ENCODE measurements around the gene BET1L.
"Not testable (repeated sequence)": the region's sequence is repeated elsewhere in the genome, so short reads cannot be mapped to it uniquely, and the experiment has no call there.

Gene BET1L

DNA sequence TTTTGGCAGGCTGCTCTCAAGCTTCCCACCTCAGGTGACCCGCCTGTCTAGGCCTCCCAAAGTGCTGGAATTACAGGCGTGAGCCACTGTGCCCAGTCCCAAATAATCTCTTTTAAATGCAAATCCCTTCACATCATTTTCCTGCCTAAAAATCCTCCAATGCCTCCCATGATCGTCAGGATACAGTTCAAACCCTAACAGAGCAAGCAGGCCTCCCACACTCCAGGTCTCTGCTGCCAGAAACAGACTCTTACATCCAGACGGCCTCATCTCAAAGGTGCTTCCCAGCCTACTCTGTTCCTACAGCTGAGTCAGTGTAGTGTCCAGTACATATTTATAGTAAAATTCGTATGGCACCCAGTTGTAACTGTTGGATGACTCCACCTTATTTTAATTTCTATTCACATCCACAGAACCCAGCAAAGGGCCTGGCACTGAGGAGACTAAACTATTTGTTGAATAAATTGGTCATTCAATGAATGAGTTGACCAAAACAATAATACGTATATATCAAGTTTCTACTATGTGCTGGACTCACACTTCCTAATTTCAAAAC is 20.7 kb upstream of the BET1L start:
- DNase-seq (ENCODE audit: low read depth in 2 of 2): no peak

GRCh38 chr11:225734-226453 is 18.7 kb upstream of the BET1L start:
- DNase-seq (ENCODE audit: low read depth in 2 of 2): no peak

DNA sequence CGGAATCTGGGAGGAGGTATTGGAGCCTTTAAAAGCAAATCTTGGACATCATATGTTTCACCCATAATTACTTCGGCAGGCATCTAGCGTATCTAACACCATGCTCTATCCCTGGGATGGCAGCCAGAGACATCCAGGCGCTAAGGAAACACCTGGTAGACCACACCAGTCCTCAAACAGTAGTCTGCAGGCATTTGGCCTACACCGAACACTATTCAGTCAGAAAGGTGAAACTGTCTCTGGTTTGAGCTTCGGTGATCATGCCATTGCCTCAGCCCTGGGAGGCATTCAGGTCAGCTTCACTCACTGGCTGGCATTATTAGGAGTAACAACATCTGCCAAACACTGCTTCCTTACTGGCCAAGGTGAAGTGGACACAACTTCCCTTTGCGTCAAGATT is 17.2 kb upstream of the BET1L start:
- no peak for DNase-seq (ENCODE audit: low read depth in 2 of 2)

DNA sequence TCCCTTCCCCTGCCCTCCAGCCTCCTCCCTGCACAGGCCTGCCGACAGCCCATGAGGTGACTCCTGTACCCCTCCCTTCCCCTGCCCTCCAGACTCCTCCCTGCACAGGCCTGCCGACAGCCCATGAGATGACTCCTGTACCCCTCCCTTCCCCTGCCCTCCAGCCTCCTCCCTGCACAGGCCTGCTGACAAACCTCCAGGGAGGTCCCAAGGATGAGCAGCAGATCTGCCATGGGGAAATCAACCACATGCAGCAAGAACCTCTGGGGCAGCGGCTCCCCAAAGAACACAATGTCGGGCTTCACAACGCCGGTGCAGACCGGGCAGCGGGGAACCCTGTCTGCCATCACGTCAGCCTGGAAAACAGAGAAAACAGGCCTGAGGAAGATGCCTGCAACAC is 16.7 kb upstream of the BET1L start:
- no peak for DNase-seq (ENCODE audit: low read depth in 2 of 2)

GRCh38 chr11:223026-223789 is 16.0 kb upstream of the BET1L start:
- DNase-seq (ENCODE audit: low read depth in 2 of 2): no peak

GRCh38 chr11:221998-222789 is 15.0 kb upstream of the BET1L start:
- DNase-seq (ENCODE audit: low read depth in 2 of 2): no peak

- DNase-seq (ENCODE audit: low read depth in 2 of 2): no peak
These were observed 14.3 kb upstream of the BET1L start for GRCh38 chr11:221539-221938.

DNA sequence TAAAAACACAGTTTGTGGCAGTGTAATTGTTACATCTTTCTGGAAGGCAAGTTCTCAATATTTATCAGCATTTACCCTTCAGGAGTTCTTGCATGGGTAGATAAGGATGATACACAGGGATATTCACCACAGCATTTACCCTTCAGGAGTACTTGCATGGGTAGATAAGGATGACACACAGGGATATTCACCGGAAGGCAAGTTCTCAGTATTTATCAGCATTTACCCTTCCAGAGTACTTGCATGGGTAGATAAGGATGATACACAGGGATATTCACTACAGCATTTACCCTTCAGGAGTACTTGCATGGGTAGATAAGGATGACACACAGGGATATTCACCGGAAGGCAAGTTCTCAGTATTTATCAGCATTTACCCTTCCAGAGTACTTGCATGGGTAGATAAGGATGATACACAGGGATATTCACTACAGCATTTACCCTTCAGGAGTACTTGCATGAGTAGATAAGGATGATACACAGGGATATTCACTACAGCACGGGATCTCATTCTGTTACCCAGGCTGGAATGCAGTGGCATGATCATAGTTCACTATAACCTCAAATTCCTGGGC is 13.5 kb upstream of the BET1L start:
- DNase-seq (ENCODE audit: low read depth in 2 of 2): not testable (repeated sequence)

- no peak for DNase-seq (ENCODE audit: low read depth in 2 of 2)
These were observed 11.8 kb upstream of the BET1L start for GRCh38 chr11:218815-219593.

- no peak for DNase-seq (ENCODE audit: low read depth in 2 of 2)
These were observed 10.5 kb upstream of the BET1L start for GRCh38 chr11:217704-218103.

DNA sequence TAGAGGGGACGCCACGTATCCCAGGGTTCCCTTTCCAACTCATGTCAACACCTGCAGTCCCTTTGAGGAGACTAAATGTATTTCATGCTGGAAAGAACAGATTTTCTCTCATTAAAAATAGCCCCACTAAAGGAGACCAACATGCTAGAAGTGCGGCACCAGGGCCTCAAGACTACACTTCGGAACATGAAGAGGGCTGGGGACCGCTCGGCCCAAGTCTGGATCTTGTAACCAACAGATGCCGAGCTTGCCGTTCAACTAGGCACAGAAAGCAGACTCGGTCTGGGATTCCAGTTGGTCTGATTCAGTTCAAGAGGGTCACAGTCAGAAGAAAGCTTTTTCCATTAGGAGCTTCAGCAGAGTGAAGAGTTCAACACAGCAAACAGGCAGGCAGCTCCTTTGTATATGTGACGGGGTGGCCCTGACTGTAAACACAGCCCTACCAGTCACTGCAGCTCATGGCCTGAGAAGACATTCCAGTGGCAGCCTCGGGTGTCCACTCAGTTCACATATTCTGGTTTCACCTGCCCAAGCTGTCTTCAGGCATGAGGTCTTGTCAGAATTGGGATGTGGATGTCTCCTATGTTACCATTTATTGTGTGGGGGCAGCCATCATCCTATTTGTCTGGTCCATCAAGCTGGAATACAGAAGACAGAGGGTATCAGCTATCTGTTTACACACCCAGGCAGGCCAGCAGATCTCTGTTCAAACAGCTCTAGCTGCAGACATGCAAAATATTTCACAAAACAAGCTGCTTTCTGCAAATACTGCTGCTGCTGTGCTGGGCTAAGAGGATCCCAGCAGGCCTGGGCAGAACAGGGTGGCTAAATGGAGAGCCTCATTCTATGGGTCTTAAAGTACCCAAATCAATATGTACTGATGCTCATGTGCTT is 9.1 kb upstream of the BET1L start:
- DNase-seq (ENCODE audit: low read depth in 2 of 2): no peak

GRCh38 chr11:215581-216037 is 8.4 kb upstream of the BET1L start:
- no peak for DNase-seq (ENCODE audit: low read depth in 2 of 2)

DNA sequence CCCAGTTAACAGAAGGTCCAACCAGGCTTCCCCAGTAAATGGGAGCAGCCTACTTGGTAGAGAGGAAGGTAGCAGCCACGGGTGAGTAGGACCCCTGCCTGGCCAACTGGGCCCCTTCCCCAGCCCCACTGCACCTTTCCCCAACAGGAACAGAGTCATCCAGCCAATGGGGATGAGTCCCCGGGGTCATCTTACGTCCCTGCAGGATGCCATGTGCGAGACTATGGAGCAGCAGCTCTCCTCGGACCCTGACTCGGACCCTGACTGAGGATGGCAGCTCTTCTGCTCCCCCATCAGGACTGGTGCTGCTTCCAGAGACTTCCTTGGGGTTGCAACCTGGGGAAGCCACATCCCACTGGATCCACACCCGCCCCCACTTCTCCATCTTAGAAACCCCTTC is 6.9 kb upstream of the BET1L start:
- no peak for DNase-seq (ENCODE audit: low read depth in 2 of 2)

DNA sequence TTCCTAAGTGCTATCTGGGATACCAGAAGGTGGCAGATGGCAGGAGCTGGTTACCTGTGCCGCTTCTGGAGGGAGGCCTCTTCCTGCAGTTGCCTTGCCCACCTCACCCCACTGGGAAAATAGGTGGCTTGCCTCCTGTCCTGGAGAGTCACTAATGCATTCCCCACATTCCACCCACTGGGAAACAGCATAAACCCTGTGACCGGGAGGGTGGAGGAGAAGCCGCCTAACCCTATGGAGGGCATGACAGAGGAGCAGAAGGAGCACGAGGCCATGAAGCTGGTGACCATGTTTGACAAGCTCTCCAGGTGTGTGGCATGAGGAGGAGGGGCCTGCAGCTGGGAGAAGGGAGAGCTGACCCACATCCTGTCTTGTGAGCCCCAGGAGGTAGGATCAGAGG is 5.9 kb upstream of the BET1L start:
- no peak for DNase-seq (ENCODE audit: low read depth in 2 of 2)

DNA sequence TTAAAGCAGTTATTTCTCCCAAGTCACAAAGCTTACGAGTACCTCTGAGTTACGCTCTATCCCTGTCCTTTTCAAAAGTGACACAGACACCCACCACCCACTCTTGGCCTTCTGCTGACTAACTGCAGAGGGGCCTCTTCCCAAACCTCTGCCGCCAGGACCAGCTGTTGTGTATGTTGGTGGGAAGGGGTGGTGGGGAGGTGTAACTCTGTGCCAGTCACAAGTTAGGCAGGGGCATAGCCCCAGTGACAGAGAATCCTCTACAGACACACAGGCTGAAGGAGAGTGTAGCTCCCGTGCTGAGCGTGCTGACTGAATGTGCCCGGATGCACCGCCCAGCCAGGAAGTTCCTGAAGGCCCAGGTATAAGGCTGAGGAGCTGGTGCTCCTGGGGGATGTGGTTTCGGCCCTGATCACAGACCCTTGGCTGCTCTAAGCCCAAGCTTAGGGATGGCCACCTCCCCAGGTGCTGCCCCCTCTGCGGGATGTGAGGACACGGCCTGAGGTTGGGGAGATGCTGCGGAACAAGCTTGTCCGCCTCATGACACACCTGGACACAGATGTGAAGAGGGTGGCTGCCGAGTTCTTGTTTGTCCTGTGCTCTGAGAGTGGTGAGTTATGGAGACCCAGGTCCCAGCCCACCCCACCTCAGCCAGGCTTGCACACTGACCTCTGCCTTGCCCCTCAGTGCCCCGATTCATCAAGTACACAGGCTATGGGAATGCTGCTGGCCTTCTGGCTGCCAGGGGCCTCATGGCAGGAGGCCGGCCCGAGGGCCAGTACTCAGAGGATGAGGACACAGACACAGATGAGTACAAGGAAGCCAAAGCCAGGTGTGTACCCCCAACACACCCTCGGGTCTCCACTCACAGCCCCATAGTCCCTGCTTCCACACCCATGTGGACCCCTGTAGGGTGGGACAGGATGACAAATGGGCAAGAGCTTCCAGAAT is 5.2 kb upstream of the BET1L start:
- no peak for DNase-seq (ENCODE audit: low read depth in 2 of 2)

GRCh38 chr11:211741-212140 is 4.5 kb upstream of the BET1L start:
- no peak for DNase-seq (ENCODE audit: low read depth in 2 of 2)

DNA sequence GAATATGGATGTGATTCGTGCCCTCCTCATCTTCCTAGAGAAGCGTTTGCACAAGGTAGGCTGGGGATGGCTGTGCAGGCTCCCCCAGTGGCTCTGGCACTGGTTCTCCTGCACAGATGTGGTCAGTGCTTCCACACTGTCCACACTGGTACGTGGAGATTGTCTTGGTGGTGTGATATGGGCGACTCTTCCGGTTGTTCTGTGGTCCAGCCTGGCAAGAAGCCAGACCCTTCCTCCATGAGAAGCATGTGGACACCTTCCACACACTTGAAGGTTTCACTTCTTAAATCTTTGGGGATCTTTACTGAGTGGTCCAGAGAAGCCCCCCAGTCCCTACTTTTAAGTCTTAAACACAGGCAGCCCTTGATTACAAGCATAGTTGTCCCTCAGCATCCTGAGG is 4.1 kb upstream of the BET1L start:
- no peak for DNase-seq (ENCODE audit: low read depth in 2 of 2)

DNA sequence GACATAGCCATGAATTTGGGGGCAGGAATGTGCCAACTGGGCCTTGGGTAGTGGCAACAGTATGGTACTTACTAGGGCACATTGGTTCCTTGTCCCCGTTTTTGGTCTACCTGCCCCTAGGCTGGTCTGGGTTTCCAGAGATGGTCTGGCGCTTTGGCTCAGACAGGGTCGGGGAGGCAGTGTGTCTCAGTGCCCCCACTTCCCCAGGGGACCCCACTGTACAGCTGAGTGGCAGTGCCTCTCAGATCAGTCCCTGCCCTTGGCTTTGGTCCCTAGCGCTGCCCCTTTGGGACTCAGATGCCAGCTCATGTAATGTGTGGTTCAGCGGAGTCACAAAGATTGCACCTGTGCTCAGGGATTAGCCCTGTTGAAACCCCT is 3.6 kb upstream of the BET1L start:
- no peak for DNase-seq (ENCODE audit: low read depth in 2 of 2)
